ENCODE measurements around the gene ST6GALNAC3. TPM values are rescaled to one million over a fixed set of nuclear protein-coding genes. Genes with fewer than 3 reads are reported as not detected.
"Not testable (repeated sequence)": the region's sequence is repeated elsewhere in the genome, so short reads cannot be mapped to it uniquely, and the experiment has no call there.

Gene ST6GALNAC3
- polyA plus RNA-seq, 1 experiment, result 0.05 TPM

- H3K4me3 ChIP-seq (ENCODE audit: low read depth, low read length), result no peak overlapping the region
- no peaks in the 10 kb centered on the region for H3K27me3 ChIP-seq (ENCODE audit: control insufficient read depth, insufficient read depth, low read length)
- H3K36me3 ChIP-seq (ENCODE audit: control insufficient read depth, insufficient read depth, low read length), result no peaks in the 10 kb centered on the region
- no peak for TF ChIP-seq CTCF (IDR thresholded peaks at IDR 0.05; ENCODE audit: insufficient read depth, low read depth, low read length)
- DNase-seq (ENCODE audit: low read depth), result no peak
- ChIA-PET CTCF (no interaction called here), POLR2A (no interaction called here)
Measured at GRCh38 chr1:76110666-76111065, 36.1 kb downstream of the ST6GALNAC3 start.

- H3K36me3 ChIP-seq (ENCODE audit: control insufficient read depth, insufficient read depth, low read length); POLR2A ChIA-PET; H3K27me3 ChIP-seq (ENCODE audit: control insufficient read depth, insufficient read depth, low read length); CTCF ChIA-PET; H3K4me3 ChIP-seq (ENCODE audit: low read depth, low read length); DNase-seq (ENCODE audit: low read depth): not testable (repeated sequence)
Measured at GRCh38 chr1:76112321-76112720, 37.8 kb downstream of the ST6GALNAC3 start.

GRCh38 chr1:76113446-76113845, 38.9 kb downstream of the ST6GALNAC3 start:
- POLR2A ChIA-PET, result no interaction called here
- H3K27me3 ChIP-seq (ENCODE audit: control insufficient read depth, insufficient read depth, low read length), result no peaks in the 10 kb centered on the region; the same call in 1 of the 2 replicates
- no peak overlapping the region for H3K4me3 ChIP-seq (ENCODE audit: low read depth, low read length)
- no peak for DNase-seq (ENCODE audit: low read depth)
- CTCF ChIA-PET, result no interaction called here
- TF ChIP-seq CTCF (IDR thresholded peaks at IDR 0.05; ENCODE audit: insufficient read depth, low read depth, low read length), result no peak
- no peaks in the 10 kb centered on the region for H3K36me3 ChIP-seq (ENCODE audit: control insufficient read depth, insufficient read depth, low read length)

- ChIA-PET POLR2A (no interaction called here), CTCF (no interaction called here)
- H3K27me3 ChIP-seq (ENCODE audit: control insufficient read depth, insufficient read depth, low read length), result no peaks in the 10 kb centered on the region; the same call in 1 of the 2 replicates
- H3K36me3 ChIP-seq (ENCODE audit: control insufficient read depth, insufficient read depth, low read length), result no peaks in the 10 kb centered on the region
- no peak for TF ChIP-seq CTCF (IDR thresholded peaks at IDR 0.05; ENCODE audit: insufficient read depth, low read depth, low read length)
- DNase-seq (ENCODE audit: low read depth), result no peak
- H3K4me3 ChIP-seq (ENCODE audit: low read depth, low read length), result no peak overlapping the region
Measured at GRCh38 chr1:76115171-76115570, 40.6 kb downstream of the ST6GALNAC3 start.

GRCh38 chr1:76121850-76122249, 47.3 kb downstream of the ST6GALNAC3 start:
- TF ChIP-seq CTCF (IDR thresholded peaks at IDR 0.05; ENCODE audit: insufficient read depth, low read depth, low read length), result no peak
- H3K36me3 ChIP-seq (ENCODE audit: control insufficient read depth, insufficient read depth, low read length), result no peaks in the 10 kb centered on the region
- H3K4me3 ChIP-seq (ENCODE audit: low read depth, low read length), result no peak overlapping the region
- H3K27me3 ChIP-seq (ENCODE audit: control insufficient read depth, insufficient read depth, low read length), result no peaks in the 10 kb centered on the region; the same call in 1 of the 2 replicates
- DNase-seq (ENCODE audit: low read depth), result no peak
- POLR2A ChIA-PET, result no interaction called here
- CTCF ChIA-PET, result interaction anchor here (0.6 kb wide), 1 partner anchor 207 kb away, joined by 3 read pairs; no protein-coding TSS in a partner anchor

- Histone ChIP-seq H3K27me3 (ENCODE audit: control insufficient read depth, insufficient read depth, low read length) (no peaks in the 10 kb centered on the region; the same call in 1 of the 2 replicates), H3K4me3 (ENCODE audit: low read depth, low read length) (no peak overlapping the region), H3K36me3 (ENCODE audit: control insufficient read depth, insufficient read depth, low read length) (no peaks in the 10 kb centered on the region)
- ChIA-PET CTCF (interaction anchor here (0.6 kb wide), 1 partner anchor 208 kb away, joined by 3 read pairs; no protein-coding TSS in a partner anchor), POLR2A (no interaction called here)
- no peak for TF ChIP-seq CTCF (IDR thresholded peaks at IDR 0.05; ENCODE audit: insufficient read depth, low read depth, low read length)
- no peak for DNase-seq (ENCODE audit: low read depth)
Measured at GRCh38 chr1:76122271-76122670, 47.7 kb downstream of the ST6GALNAC3 start.

GRCh38 chr1:76123411-76124064, 49.0 kb downstream of the ST6GALNAC3 start:
- CTCF ChIA-PET; H3K4me3 ChIP-seq (ENCODE audit: low read depth, low read length); POLR2A ChIA-PET; H3K36me3 ChIP-seq (ENCODE audit: control insufficient read depth, insufficient read depth, low read length); H3K27me3 ChIP-seq (ENCODE audit: control insufficient read depth, insufficient read depth, low read length); DNase-seq (ENCODE audit: low read depth): not testable (repeated sequence)
